HG03354 (cell line): ENCODE results near the gene PANX2.
"Not testable (repeated sequence)": the region's sequence is repeated elsewhere in the genome, so short reads cannot be mapped to it uniquely, and the experiment has no call there.

Experiments used
- ATAC-seq: cut with Tn5 transposase; IDR thresholded peaks from one replicate; pipeline ENCODE4 v1.9.1; 2021; ENCODE audit warnings: mild to moderate bottlenecking; ENCODE audit not compliant: unreplicated experiment, poor library complexity, severe bottlenecking

The PANX2 gene

GRCh38 chr22:50194037-50194805, 23.7 kb downstream of the PANX2 start:
- no peak for ATAC-seq

DNA sequence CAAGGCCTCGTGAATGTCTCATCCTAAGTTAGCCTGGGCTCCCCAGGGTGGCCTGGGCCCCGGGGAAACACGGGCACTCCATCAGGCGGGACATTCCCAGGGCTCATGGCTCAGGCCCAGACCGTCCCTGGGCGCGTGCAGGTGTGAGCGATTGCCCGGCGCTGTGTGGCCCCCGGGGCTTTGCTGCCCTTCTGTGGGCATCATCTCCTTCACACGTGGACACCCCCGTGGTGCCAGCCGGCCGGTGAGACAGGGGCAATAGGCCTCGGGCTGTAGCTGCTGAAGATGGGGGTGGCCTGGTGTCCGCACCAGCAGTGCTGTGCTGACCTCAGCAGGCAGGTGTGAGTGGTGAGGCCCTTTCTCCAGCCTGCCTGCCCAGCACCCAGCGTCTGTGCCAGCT, 25.7 kb downstream of the PANX2 start:
- no peak for ATAC-seq

DNA sequence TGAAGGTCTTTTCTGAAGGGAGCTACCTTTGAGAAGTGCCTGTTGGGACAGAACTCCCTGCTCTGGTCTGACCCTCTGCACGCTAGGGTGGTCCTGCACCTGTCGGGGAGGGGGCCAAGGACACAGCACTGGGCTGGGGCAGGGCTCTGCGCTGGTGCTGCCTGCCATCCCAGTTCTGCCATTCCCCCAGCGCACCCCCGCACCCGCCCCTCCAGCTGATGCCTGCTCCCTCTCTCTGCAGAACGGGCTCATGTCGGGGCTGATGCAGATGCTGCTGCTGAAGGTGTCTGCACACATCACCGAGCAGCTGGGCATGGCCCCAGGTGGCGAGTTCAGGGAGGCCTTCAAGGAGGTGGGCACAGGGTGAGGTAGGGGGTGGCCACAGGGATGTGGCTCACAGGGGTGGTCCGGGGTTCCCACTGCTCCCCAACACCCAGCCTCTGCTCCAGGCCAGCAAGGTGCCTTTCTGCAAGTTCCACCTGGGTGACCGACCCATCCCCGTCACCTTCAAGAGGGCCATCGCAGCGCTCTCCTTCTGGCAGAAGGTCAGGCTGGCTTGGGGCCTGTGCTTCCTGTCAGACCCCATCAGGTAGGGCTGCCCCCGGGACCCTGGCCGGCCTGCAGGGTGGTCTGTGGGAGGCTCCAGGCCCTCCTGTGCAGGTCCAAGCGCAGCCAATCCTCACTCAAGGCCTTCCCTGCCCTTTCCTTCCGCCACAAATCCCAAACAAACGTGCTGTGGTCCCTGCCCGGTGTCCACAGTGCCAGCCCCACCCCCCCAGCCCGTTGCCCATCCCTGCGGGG, 26.7 kb downstream of the PANX2 start:
- ATAC-seq: no peak

GRCh38 chr22:50197856-50198623, 27.5 kb downstream of the PANX2 start:
- no peak for ATAC-seq

DNA sequence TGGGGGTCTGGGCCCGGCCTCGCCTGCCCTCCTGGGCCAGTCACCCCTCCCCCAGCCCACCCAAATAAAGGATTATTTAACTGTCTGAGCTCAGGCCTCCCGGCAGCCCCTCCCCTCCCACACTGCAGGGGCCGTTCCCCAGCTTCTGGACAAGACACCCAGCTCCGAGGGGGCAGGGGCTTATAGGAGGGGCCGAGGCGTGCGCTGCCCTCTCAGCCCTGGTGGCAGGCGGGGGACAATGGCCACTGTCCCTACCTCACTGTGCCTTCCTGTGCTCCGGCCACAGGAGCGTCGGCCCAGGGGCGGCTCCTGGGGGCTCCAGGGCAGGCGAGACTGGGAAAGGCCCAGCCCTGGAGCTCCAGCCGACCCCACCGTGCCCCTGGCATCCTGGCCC, 28.1 kb downstream of the PANX2 start:
- ATAC-seq: no peak

DNA sequence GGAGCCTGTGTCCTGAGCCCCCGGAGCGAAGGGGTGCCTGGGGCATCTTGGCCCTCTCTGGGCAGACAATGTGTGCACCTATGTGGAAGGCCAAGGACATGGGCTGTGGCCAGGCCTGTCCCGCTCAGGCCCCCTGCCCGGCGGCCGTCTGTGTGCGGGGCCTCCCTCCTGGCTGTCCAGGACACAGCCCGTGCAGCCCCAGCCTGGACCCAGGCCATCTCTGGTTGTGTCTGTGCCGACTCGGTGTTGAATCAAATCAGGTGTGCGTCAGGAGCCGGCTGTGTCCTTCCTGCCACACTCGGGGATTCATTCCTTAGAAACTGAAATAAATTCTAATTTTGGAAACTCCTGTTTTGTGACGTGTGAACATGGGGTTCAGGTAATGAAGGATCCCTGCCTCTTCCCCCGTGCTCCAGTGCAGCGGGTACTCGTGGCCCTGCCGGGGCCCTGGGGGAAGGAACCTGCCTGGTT, 28.8 kb downstream of the PANX2 start:
- ATAC-seq: no peak

DNA sequence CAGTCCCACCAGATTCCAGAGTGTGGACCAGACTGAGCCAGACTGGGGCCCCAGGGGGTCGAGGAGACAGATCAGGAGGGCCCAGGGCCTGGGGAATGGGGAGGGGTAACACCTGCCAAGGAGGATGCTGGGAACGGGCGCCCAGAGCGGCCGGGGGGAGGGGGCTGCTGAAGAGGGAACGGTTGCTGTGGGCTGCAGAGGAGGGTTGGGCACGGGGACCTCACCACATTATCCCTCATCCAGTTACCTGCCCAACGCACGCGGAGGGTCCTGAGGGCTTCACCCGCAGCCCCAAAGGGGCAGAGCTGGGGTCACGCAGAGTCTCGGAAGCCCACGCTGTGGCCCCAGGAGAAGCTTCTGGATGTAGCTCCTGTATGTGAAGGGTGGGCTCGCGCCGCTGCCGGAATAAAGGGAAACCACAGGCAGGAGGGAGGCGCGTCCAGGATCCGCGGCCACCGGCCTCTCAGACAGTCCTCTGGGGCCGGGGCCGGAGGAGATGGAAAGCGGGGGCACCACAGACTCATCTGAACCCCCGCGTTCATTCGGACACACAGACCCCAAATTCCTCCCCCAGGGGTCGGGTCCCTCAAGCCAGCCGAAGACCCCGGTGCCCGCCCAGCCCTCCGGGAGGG, 29.4 kb downstream of the PANX2 start:
- ATAC-seq: peak; percentile 7

GRCh38 chr22:50200461-50201190, 30.1 kb downstream of the PANX2 start, which contains the start of gene SELENOO:
Gene SELENOO (plus strand): TSS chr22:50201011. CDS start chr22:50201037, 26 bp downstream.
- peak; percentile 71 for ATAC-seq

DNA sequence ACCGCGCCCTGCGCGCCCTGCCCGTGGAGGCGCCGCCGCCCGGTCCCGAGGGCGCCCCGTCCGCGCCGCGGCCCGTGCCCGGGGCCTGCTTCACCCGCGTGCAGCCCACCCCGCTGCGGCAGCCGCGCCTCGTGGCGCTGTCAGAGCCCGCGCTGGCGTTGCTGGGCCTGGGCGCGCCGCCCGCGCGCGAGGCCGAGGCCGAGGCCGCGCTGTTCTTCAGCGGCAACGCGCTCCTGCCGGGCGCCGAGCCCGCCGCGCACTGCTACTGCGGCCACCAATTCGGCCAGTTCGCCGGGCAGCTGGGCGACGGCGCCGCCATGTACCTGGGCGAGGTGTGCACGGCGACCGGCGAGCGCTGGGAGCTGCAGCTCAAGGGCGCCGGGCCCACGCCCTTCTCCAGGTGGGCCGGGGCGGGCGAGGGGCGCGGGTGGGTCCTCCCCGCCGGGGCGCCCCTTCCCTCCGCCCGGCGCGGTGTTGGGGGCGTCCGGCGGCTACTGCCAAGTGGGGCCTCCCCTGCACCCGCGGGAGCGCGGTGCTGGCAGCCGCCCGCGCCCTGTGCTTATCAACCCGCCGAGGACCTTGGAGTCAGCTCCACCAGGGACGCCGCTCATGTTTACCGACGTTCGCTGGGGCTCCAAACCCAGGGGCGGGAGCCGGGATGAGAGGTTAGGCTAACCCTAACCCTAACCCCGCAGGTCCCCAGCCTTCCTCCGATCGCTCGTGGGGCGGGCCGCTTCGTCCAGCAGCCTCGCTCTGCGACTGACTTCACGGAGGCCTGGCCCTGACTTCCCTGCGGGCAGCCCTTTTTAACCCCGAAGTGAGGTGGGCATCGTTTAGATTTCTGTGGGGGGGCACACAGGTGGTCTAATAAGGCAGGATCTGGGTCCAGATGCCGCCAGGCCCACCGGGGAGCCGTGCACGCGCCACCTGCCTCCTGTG, 30.9 kb downstream of the PANX2 start:
- peak; percentile 24 for ATAC-seq

- ATAC-seq: no peak
Measured at GRCh38 chr22:50202130-50202666, 31.7 kb downstream of the PANX2 start.

- ATAC-seq: no peak
Measured at GRCh38 chr22:50203288-50203687, 32.8 kb downstream of the PANX2 start.

GRCh38 chr22:50204571-50204970, 34.0 kb downstream of the PANX2 start:
- no peak for ATAC-seq

DNA sequence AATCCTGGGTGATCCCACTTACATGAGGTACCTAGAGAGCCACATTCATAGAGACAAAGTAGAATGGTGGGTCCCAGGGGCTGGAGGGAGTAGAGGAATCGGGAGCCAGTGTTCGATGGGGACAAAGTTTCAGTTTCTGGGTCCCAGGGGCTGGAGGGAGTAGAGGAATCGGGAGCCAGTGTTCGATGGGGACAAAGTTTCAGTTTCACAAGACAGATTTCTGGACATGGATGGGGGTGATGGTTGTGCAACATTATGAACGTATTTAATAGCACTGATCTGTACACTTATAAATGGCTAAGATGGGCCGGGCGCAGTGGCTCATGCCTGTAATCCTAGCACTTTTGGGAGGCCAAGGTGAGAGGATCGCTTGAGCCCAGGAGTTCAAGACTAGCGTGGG, 34.5 kb downstream of the PANX2 start:
- ATAC-seq: not testable (repeated sequence)

- ATAC-seq: no peak
Measured at GRCh38 chr22:50205781-50206569, 35.4 kb downstream of the PANX2 start.

DNA sequence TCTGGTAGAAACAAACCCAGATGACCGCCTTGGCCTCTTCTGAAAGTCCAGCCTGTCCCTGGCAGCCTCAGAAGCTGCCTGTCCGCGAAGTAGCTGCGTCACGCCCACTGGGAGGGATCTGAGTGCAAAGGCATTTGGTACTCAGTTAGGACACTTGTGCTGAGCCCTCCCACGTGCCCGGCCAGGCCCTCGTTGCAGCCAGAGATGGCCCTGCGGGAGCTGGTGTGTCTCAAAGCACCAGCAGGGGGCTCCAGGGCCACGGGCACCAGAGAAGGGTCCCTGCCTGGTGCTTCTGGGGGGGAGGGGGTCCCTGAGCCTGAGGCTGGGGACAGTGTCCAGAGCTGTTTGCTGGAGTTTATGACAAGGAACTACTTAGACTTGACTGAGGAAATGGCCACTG, 36.1 kb downstream of the PANX2 start:
- ATAC-seq: no peak

DNA sequence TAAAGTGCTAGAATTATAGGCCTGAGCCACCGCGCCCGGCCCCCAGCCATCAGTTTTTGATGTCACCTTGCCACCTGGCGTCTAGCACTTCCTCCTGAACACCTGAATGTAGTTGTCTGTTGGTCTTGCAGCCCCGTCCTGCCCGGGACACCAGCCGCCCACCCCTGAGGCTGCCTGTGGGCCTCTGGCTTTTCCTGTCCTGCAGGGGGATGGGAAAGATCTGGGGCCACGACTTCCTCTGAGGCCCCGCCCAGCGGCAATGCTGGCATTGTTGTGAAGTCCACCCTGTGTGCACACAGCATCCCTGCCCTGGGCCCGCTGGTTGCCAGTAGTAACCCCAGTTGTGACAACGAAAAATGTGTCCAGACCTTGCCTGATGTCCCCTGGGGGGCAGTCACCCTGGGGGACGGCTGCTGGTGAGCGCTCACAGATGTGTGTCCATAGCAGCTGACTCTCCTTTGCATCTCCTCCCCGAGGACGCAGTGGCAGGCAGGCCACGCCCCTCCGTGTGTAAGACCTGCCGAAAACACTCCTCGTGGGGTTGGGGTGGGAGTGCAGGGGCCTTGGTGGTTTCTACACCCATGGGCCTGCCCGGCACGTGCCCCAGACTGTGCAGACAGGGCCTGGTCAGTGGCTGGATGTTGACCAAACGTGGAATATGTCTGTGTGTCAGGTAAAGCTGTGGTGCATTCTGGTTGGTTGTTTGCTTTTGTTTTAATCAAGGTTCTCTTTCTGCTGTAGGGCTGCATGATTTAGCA, 37.0 kb downstream of the PANX2 start:
- ATAC-seq: no peak
